ENCODE results near the gene MRE11.

The MRE11 gene

DNA sequence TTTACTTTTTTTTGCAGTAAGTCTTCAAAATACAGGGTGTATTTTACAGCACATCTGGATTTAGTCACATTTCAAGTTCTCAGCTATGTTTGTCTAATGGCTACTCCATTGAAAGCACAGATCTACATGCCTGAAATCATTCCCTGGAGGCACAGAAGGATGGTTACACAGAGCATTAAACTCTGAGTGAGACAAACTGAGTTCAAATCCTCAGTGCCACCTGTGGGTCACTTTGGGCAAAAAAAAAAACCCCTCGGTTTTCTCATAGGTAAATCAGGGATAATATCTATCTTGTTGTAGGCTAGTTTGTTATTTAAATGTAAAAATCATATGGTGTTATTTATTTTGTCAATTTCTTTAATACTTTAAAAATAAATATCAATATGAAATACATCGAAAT, 7.9 kb upstream of the MRE11 start:
- no peak for TF ChIP-seq ZFX (IDR thresholded peaks at IDR 0.05)
- TF ChIP-seq, protein P1, sequence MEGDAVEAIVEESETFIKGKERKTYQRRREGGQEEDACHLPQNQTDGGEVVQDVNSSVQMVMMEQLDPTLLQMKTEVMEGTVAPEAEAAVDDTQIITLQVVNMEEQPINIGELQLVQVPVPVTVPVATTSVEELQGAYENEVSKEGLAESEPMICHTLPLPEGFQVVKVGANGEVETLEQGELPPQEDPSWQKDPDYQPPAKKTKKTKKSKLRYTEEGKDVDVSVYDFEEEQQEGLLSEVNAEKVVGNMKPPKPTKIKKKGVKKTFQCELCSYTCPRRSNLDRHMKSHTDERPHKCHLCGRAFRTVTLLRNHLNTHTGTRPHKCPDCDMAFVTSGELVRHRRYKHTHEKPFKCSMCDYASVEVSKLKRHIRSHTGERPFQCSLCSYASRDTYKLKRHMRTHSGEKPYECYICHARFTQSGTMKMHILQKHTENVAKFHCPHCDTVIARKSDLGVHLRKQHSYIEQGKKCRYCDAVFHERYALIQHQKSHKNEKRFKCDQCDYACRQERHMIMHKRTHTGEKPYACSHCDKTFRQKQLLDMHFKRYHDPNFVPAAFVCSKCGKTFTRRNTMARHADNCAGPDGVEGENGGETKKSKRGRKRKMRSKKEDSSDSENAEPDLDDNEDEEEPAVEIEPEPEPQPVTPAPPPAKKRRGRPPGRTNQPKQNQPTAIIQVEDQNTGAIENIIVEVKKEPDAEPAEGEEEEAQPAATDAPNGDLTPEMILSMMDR (conservative IDR thresholded peaks at IDR 0.05): no peak
- no peak overlapping the region for H3K27ac ChIP-seq

DNA sequence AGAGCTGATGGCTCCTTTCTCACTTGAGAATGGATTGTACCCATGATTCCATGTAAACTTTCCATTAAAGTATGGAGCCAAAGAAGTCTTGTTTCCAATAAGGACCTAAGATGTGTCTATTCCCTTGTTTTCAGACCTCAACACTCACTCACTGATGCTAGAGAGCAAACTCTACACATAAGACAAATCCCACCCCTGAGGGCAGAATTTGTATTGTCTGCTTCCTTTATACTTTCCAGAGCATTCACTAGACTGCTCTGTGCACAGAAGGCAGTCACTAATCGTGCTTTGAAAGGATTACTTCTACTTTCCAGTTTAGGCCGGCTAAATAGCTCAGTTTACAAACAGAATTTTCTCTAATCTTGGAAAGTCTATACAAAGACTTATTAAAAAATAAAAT, 6.5 kb upstream of the MRE11 start:
- no peak overlapping the region for H3K27ac ChIP-seq
- TF ChIP-seq, protein P1 (conservative IDR thresholded peaks at IDR 0.05): no peak
- TF ChIP-seq ZFX (IDR thresholded peaks at IDR 0.05): no peak

- peak overlapping the region; percentile 69 for H3K27ac ChIP-seq
- TF ChIP-seq ZFX (IDR thresholded peaks at IDR 0.05): peak; percentile 82
- TF ChIP-seq, protein P1 (conservative IDR thresholded peaks at IDR 0.05): no peak
Observed at GRCh38 chr11:94494126-94494680, 559 bp upstream of the MRE11 start.

GRCh38 chr11:94486068-94486467, 7.6 kb downstream of the MRE11 start:
- no peak for TF ChIP-seq ZFX (IDR thresholded peaks at IDR 0.05)
- TF ChIP-seq, protein P1 (conservative IDR thresholded peaks at IDR 0.05): no peak
- H3K27ac ChIP-seq: no peak overlapping the region

GRCh38 chr11:94481342-94481741, 12.3 kb downstream of the MRE11 start:
- H3K27ac ChIP-seq: no peak overlapping the region

GRCh38 chr11:94477624-94478023, 16.0 kb downstream of the MRE11 start:
- H3K27ac ChIP-seq: no peak overlapping the region
- TF ChIP-seq ZFX (IDR thresholded peaks at IDR 0.05): no peak
- TF ChIP-seq, protein P1 (conservative IDR thresholded peaks at IDR 0.05): no peak

More at GRCh38 chr11:94481342-94481741, 12.3 kb downstream of the MRE11 start:
- TF ChIP-seq ZFX (IDR thresholded peaks at IDR 0.05): no peak
- TF ChIP-seq, protein P1 (conservative IDR thresholded peaks at IDR 0.05): no peak

GRCh38 chr11:94472916-94473799, 20.5 kb downstream of the MRE11 start:
- no peak overlapping the region for H3K27ac ChIP-seq
- no peak for TF ChIP-seq ZFX (IDR thresholded peaks at IDR 0.05)
- TF ChIP-seq, protein P1 (conservative IDR thresholded peaks at IDR 0.05): no peak

Data from C4-2B (cell line).